Activated CD8-positive, alpha-beta memory T cell treated with anti-CD3 and anti-CD28 coated beads, Interleukin-2, amount 50 U/mL, for 1 hour (primary cell): ENCODE results near the gene TOR1A.
"Not testable (repeated sequence)": the region's sequence is repeated elsewhere in the genome, so short reads cannot be mapped to it uniquely, and the experiment has no call there.

Experiments
- DNase-seq: peaks from one replicate; pipeline ENCODE4 v3.0.0-alpha.2; 2020; ENCODE audit errors: extremely low read depth

The TOR1A gene

GRCh38 chr9:129822898-129823541 is 916 bp downstream of the TOR1A start:
- DNase-seq: no peak

- no peak for DNase-seq
Observed at GRCh38 chr9:129816501-129817435, 7.2 kb downstream of the TOR1A start.

- DNase-seq: no peak
Observed at GRCh38 chr9:129815278-129815677, 8.7 kb downstream of the TOR1A start.

DNA sequence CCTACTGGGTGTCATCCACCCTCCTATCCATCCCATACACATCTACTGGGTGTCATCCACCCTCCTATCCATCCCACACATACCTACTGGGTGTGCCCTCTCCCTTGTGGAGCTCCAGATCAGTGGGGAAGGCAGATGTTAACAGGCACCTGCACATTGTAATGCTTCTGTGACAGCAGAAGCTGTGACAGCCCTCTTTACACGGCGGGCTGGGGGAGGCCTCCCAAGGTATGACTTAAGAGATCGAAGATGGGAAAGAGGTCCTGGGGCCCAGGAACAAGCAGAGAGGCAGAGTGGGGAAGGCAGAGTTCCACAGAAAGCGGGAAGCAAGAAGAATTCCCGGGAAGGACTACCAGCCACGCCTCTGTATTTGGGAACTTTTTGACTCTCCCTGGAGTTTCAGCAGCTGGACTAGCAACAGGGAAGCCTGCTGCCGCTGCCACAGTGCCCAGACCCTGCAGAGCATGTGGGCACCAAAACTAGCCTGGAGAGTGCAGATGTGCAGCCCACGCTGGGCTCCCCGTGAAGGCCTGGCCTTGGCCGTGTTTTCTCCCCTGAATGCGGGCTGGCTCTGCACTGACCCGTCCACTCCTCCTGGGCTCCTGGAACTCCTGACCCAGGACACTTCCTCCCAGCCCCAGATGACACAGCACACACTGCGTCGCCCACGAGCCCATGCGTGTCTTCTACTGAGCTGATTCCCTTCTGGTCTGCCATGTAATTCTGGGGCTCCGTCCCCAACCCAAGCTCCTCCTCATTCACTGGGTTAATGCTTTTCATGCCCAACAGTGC is 9.3 kb downstream of the TOR1A start:
- no peak for DNase-seq

DNA sequence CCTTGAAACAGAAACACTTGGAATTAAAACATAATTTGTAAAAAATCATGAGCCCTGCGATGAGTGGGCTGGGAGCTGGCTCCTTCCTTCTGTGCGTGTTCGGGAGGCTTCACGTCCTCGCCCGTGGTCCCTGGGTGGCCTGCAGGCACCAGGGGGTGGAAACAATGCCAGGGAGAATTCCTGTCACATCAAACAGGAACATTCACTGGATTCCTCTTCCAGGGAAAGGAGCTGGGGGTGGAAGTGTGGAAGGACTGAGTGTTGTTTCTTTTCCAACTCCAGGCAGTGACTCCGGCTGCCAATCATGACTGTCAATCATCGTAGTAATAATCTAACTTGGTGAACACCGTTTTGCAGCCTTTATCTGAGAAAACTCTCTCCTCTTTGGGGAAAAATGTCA is 10.3 kb downstream of the TOR1A start:
- DNase-seq: no peak

- no peak for DNase-seq
Observed at GRCh38 chr9:129812385-129812784, 11.6 kb downstream of the TOR1A start.

- no peak for DNase-seq
Observed at GRCh38 chr9:129811967-129812363, 12.0 kb downstream of the TOR1A start.

GRCh38 chr9:129810788-129811187 is 13.1 kb downstream of the TOR1A start:
- no peak for DNase-seq

GRCh38 chr9:129810116-129810515 is 13.8 kb downstream of the TOR1A start:
- DNase-seq: no peak

- DNase-seq: no peak
Observed at GRCh38 chr9:129809346-129809745, 14.6 kb downstream of the TOR1A start.

DNA sequence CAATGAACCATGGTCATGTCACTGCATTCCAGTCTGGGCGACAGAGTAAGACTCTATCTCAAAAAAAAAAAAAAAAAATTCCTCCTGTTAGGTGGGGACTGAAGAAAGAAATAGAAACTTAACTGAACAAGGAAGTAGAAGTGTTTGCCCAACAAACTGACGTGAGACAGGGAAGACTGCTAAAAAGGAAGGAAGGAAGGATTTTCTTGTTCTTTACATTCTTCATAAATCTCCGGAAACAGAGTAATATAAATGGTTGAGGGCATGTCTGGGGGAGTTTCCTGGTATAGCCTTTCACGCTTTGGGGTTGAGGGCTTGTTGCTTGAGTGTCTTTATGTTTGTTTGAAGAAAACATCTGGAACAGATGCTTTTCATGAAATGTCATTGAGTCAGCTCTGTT is 17.9 kb downstream of the TOR1A start:
- DNase-seq: no peak

- no peak for DNase-seq
Observed at GRCh38 chr9:129803676-129804060, 20.3 kb downstream of the TOR1A start.

- DNase-seq: peak; percentile 72
Observed at GRCh38 chr9:129802833-129803675, 20.9 kb downstream of the TOR1A start, which contains the start of gene TOR1B. TOR1B (plus strand) TSS chr9:129803184; CDS start chr9:129803213, 29 bp downstream.

DNA sequence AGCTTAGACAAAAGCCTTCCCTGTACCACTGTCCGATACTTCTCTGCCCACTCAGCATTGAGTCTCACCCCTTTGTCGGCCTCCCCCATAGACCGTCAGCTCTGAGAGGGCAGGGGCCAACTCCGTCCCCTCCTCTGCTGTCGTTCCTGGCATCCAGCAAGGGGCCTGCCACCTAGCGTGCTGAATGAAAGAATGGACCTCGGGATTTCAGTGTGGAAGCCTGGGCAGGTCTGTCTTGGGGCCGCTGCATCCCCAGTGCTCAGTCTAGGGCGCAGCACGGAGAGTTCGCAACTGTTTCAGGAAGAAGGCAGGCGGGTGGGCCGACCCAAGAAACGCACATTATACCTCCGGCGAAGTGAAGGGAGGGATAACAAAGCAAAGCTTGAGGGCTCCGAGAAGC is 22.4 kb downstream of the TOR1A start:
- DNase-seq: no peak

DNA sequence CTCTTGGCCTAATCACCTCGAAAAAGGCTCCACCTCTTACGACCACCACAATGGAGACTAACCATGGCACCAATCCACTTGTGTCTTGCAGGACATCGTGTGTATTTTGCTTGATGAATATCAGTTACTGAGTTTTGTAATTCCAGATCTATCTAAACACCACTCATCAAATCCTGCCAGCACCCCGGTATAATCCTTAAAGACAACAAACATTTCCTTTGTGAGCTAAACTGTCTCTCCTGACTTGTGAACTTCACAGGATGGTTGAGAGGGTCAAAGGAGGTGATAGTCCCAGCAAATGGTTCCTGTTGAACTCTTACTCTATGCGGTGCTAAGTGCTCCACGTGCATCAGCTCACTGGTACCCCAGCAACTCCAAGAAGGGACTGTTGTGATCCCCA is 25.0 kb downstream of the TOR1A start:
- DNase-seq: no peak

- DNase-seq: not testable (repeated sequence)
Observed at GRCh38 chr9:129796029-129796428, 27.9 kb downstream of the TOR1A start.

- DNase-seq: no peak
Observed at GRCh38 chr9:129794549-129794948, 29.4 kb downstream of the TOR1A start.

GRCh38 chr9:129786481-129786880 is 37.5 kb downstream of the TOR1A start:
- DNase-seq: no peak

- no peak for DNase-seq
Observed at GRCh38 chr9:129785866-129786265, 38.1 kb downstream of the TOR1A start.

GRCh38 chr9:129784970-129785369 is 39.0 kb downstream of the TOR1A start:
- not testable (repeated sequence) for DNase-seq
